DOHH2 (cell line): Measurements from ENCODE around the gene TBL3.

Experiments used
- EZH2phosphoT487 ChIP-seq: fragments of 200-600 bp; sonication (generic); IDR thresholded peaks from 2 replicates; pipeline ENCODE4 v1.6.1; 2017; ENCODE audit warnings: borderline replicate concordance, mild to moderate bottlenecking, antibody characterized with exemption, low read length, moderate library complexity, mixed read lengths
- TF ChIP-seq, protein P1 (sequence below): fragments of 200-600 bp; sonication (generic); IDR thresholded peaks from one replicate; pipeline ENCODE4 v1.5.1; 2014; ENCODE audit warnings: antibody characterized with exemption, mild to moderate bottlenecking, low read depth, low read length; ENCODE audit not compliant: poor library complexity, severe bottlenecking

DNA sequence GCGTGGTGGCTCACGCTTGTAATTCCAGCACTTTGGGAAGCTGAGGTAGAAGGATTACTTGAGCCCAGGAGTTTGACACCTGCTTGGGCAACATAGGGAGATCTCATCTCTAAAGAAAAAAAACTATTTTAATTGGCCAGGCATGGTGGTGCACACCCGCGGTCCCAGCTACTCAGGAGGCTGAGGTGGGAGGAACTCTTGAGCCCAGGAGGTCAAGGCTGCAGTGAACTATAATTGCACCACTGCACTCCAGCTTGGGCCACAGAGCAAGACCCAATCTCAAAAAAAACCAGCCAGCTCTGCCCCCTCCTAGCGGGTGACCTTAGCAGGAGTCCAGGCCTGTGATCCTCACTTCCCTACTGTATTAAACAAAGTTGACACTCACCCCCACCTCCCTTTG lies 47.8 kb upstream of the TBL3 start:
- TF ChIP-seq, protein P1, sequence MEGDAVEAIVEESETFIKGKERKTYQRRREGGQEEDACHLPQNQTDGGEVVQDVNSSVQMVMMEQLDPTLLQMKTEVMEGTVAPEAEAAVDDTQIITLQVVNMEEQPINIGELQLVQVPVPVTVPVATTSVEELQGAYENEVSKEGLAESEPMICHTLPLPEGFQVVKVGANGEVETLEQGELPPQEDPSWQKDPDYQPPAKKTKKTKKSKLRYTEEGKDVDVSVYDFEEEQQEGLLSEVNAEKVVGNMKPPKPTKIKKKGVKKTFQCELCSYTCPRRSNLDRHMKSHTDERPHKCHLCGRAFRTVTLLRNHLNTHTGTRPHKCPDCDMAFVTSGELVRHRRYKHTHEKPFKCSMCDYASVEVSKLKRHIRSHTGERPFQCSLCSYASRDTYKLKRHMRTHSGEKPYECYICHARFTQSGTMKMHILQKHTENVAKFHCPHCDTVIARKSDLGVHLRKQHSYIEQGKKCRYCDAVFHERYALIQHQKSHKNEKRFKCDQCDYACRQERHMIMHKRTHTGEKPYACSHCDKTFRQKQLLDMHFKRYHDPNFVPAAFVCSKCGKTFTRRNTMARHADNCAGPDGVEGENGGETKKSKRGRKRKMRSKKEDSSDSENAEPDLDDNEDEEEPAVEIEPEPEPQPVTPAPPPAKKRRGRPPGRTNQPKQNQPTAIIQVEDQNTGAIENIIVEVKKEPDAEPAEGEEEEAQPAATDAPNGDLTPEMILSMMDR, result no peak
- TF ChIP-seq EZH2phosphoT487, result no peak
